HG03575 (cell line): Measurements from ENCODE around the gene GMEB2.

Experiments used
- ATAC-seq: cut with Tn5 transposase; IDR thresholded peaks from one replicate; pipeline ENCODE4 v1.9.1; 2021; ENCODE audit not compliant: unreplicated experiment, insufficient number of reproducible peaks, low FRiP score; ENCODE audit errors: extremely low read depth

The GMEB2 gene

DNA sequence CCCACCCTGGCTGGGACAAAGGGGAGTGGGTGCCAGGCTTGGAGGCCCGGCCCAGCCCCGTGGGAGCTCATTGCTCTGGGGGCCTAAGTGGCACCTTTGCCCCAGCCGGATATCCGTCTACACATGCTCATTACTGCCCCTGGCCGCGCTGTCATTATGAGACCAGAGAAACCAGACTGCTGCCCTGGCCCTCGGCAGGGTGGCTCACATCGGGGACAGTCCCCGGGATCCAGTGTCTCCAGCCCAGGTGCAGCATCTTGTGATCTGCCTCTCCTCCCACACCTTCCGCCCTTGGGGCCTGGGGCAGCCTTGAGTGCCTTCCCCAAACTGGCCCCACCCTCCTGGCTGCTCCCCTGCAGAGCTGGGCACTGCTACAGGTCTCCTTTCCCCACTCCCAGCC is 84.2 kb downstream of the GMEB2 start:
- ATAC-seq, result no peak

GRCh38 chr20:63542031-63542559 is 84.8 kb downstream of the GMEB2 start:
- no peak for ATAC-seq

DNA sequence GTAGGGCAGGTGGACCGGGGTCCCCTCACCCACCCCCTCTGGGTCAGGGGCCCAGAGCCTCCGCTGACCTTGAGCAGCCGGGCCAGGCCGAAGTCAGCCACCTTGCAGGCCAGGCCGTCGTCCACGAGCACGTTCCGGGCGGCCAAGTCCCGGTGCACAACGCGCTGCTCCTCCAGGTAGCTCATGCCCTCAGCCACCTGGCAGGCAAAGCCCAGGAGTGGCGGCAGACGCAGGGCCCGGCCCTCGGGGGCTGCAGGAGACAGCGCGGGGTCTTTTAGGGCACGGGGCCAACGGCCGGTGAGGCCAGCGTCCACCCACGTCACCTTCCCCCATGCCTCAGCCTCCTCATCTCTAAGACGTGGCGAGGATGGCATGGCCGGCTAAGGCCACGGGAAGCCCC is 85.5 kb downstream of the GMEB2 start:
- ATAC-seq, result no peak

GRCh38 chr20:63540417-63541186 is 86.3 kb downstream of the GMEB2 start:
- ATAC-seq, result no peak

- no peak for ATAC-seq
These were observed 87.2 kb downstream of the GMEB2 start for GRCh38 chr20:63539441-63540370.

DNA sequence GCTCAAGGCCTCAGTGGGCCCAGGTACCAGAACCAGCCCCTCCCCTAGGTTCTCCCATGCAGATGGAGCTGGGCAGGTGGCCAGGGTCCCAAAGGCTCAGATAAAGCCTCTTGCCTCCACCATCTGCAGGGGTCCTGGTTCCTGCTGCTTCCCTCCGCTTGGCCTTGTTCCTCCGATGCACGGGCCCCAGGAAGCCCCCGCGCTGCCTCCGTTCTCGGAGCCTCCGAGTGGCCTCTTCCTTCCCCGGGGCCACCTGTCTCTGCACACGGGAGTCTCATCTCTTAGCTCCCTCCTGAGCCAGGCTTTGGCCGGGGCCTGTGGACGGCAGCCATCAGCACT is 87.8 kb downstream of the GMEB2 start:
- ATAC-seq, result no peak

DNA sequence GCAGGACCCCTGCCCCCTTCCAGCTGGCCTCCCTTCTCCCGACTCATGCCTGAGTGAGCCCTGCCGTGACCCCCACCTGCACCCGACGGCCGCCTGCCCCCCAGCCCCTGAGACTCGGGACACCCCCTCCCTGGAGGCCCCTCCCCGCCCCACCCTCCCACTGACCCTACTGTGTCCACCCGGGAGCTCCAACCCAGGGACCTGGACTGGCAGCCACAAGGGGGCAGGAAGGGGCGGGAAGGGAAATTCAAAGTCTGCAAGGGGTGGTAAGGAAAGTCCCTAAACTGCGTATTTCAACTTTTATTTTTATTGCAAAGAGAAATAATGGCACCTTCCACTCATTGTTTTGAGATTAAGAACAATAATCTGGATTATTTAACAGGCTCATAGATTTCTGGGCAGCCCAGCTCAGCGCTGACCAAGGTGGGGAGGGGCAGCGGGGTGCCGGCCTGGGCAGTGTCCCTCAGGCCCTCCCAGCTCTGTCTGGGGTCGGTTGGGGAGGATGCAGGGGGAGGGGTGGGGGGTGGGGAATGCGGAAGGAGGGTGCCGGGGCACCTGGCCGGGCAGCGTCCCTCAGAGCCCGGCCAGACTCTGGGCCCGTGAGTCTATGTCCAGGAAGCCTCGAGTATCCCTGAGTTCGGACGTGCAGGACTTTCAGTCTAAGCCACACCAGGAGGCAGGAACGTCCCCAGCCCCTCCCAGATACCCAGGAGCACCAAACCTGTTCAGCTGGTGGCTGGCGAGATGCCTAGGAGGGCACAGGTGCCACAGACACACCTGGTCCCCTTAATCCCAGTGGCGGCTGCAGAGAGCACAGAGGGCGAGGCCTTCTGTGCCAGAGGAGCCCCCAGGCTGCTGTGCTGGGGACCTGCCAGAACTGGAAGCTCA is 88.5 kb downstream of the GMEB2 start:
- ATAC-seq, result no peak
